Kidney glomerular epithelial cell (primary cell): ENCODE measurements around the gene LYST.
"Not testable (repeated sequence)": the region's sequence is repeated elsewhere in the genome, so short reads cannot be mapped to it uniquely, and the experiment has no call there.

Source experiments
- DNase-seq: peaks from one replicate; lab custom pipeline; 2025; lab: John Stamatoyannopoulos, UW

The LYST gene

GRCh38 chr1:235758931-235759330, 107.8 kb downstream of the LYST start:
- no peak for DNase-seq

GRCh38 chr1:235757587-235758096, 109.1 kb downstream of the LYST start:
- no peak for DNase-seq

GRCh38 chr1:235754186-235754585, 112.5 kb downstream of the LYST start:
- DNase-seq: not testable (repeated sequence)

GRCh38 chr1:235749755-235750300, 116.9 kb downstream of the LYST start:
- no peak for DNase-seq

GRCh38 chr1:235748747-235749146, 118.0 kb downstream of the LYST start:
- DNase-seq: no peak

- DNase-seq: no peak
Measured at GRCh38 chr1:235746245-235746644, 120.5 kb downstream of the LYST start.

GRCh38 chr1:235745503-235746136, 121.1 kb downstream of the LYST start:
- no peak for DNase-seq

- DNase-seq: no peak
Measured at GRCh38 chr1:235742914-235743599, 123.6 kb downstream of the LYST start.

- DNase-seq: peak; percentile 59
Measured at GRCh38 chr1:235741294-235741693, 125.4 kb downstream of the LYST start.

- DNase-seq: no peak
Measured at GRCh38 chr1:235739631-235740030, 127.1 kb downstream of the LYST start.

- DNase-seq: no peak
Measured at GRCh38 chr1:235739124-235739523, 127.6 kb downstream of the LYST start.

- DNase-seq: no peak
Measured at GRCh38 chr1:235737751-235738150, 129.0 kb downstream of the LYST start.

GRCh38 chr1:235736263-235736662, 130.4 kb downstream of the LYST start:
- no peak for DNase-seq

GRCh38 chr1:235735621-235736020, 131.1 kb downstream of the LYST start:
- no peak for DNase-seq

- DNase-seq: no peak
Measured at GRCh38 chr1:235734335-235734734, 132.4 kb downstream of the LYST start.

GRCh38 chr1:235730007-235730406, 136.7 kb downstream of the LYST start:
- no peak for DNase-seq

GRCh38 chr1:235726557-235726956, 140.1 kb downstream of the LYST start:
- no peak for DNase-seq

GRCh38 chr1:235725434-235725833, 141.3 kb downstream of the LYST start:
- peak; percentile 16 for DNase-seq

- DNase-seq: no peak
Measured at GRCh38 chr1:235724730-235725129, 142.0 kb downstream of the LYST start.

GRCh38 chr1:235722858-235723257, 143.8 kb downstream of the LYST start:
- DNase-seq: no peak

GRCh38 chr1:235721982-235722381, 144.7 kb downstream of the LYST start:
- DNase-seq: no peak

- no peak for DNase-seq
Measured at GRCh38 chr1:235720544-235720943, 146.2 kb downstream of the LYST start.

GRCh38 chr1:235714205-235714897, 152.4 kb downstream of the LYST start:
- no peak for DNase-seq
